Neural progenitor cell (in vitro differentiated cells): Measurements from ENCODE around the gene GHR. TPM values are rescaled to one million over a fixed set of nuclear protein-coding genes. Genes with fewer than 3 reads are reported as not detected.

Experiments
- DNase-seq: peaks from one replicate; pipeline ENCODE4 v3.0.0-alpha.2; 2016; ENCODE audit warnings: low spot score
- H2AFZ ChIP-seq: fragments of 200-600 bp; sonication (generic); replicated peaks from 2 replicates; pipeline ENCODE4 v1.6.1; 2016; ENCODE audit warnings: antibody characterized with exemption
- H3F3A ChIP-seq: fragments of 200-600 bp; sonication (generic); 2 replicates; pipeline ENCODE4 v1.6.1; 2016; ENCODE audit warnings: antibody characterized with exemption, low read depth
- H3K27ac ChIP-seq: fragments of 200-600 bp; sonication (generic); 2 replicates; pipeline ENCODE4 v1.5.1; 2016; ENCODE audit warnings: mild to moderate bottlenecking
- H3K27me3 ChIP-seq: fragments of 200-600 bp; sonication (generic); 2 replicates; pipeline ENCODE4 v1.6.1; 2016; ENCODE audit warnings: mild to moderate bottlenecking, moderate library complexity
- H3K36me3 ChIP-seq: fragments of 200-600 bp; sonication (generic); 2 replicates; pipeline ENCODE4 v1.5.1; 2016
- H3K4me1 ChIP-seq: fragments of 200-600 bp; sonication (generic); 2 replicates; pipeline ENCODE4 v1.6.1; 2016; ENCODE audit warnings: mixed run types
- H3K4me2 ChIP-seq: fragments of 200-600 bp; sonication (generic); 2 replicates; pipeline ENCODE4 v1.6.1; 2016
- H3K4me3 ChIP-seq: fragments of 200-600 bp; sonication (generic); 2 replicates; pipeline ENCODE4 v1.5.1; 2016
- H3K79me2 ChIP-seq: fragments of 200-600 bp; sonication (generic); 2 replicates; pipeline ENCODE4 v1.6.1; 2016; ENCODE audit warnings: low read depth
- H3K9ac ChIP-seq: fragments of 200-600 bp; sonication (generic); 2 replicates; pipeline ENCODE4 v1.6.1; 2016
- H3K9me3 ChIP-seq: fragments of 200-600 bp; sonication (generic); 2 replicates; pipeline ENCODE4 v1.5.1; 2016; ENCODE audit warnings: low read depth
- H4K20me1 ChIP-seq: fragments of 200-600 bp; sonication (generic); 2 replicates; pipeline ENCODE4 v1.6.1; 2016; ENCODE audit warnings: low read depth
- H3K27ac Mint-ChIP-seq: 3 replicates; pipeline ENCODE4 v1.8.0; 2021; ENCODE audit warnings: mixed read lengths
- H3K27me3 Mint-ChIP-seq: 2 replicates; pipeline ENCODE4 v1.8.0; 2022; ENCODE audit warnings: low read depth, mild to moderate bottlenecking, inconsistent platforms, moderate library complexity, mixed read lengths; ENCODE audit not compliant: insufficient read depth
- H3K36me3 Mint-ChIP-seq: 3 replicates; pipeline ENCODE4 v1.8.0; 2021; ENCODE audit warnings: mixed read lengths
- H3K4me1 Mint-ChIP-seq: 3 replicates; pipeline ENCODE4 v1.8.0; 2021; ENCODE audit warnings: mixed read lengths
- H3K4me3 Mint-ChIP-seq: 3 replicates; pipeline ENCODE4 v1.8.0; 2021; ENCODE audit warnings: mild to moderate bottlenecking, moderate library complexity, mixed read lengths
- H3K9me3 Mint-ChIP-seq: 3 replicates; pipeline ENCODE4 v1.8.0; 2020; ENCODE audit warnings: mixed read lengths
- EZH2 ChIP-seq: fragments of 200-600 bp; sonication (generic); IDR thresholded peaks from 2 replicates; pipeline ENCODE4 v1.6.1; 2017; ENCODE audit warnings: antibody characterized with exemption, mild to moderate bottlenecking, moderate library complexity
- EZH2phosphoT487 ChIP-seq: fragments of 200-600 bp; sonication (generic); IDR thresholded peaks from 2 replicates; pipeline ENCODE4 v1.6.1; 2017; ENCODE audit warnings: antibody characterized with exemption
- total RNA-seq: library from RNA; depleted of rRNA; stranded (reverse); fragments of >200 nt; gene quantifications from 2 replicates; pipeline ENCODE4 v1.2.3, GENCODE V29; 2015; ENCODE audit warnings: low replicate concordance
- TF ChIP-seq, protein P1 (sequence below): fragments of 200-600 bp; sonication (generic); IDR thresholded peaks from 2 replicates; pipeline ENCODE4 v1.5.1; 2017; ENCODE audit warnings: antibody characterized with exemption, mild to moderate bottlenecking

GHR gene
- total RNA-seq, 1 donor from 2014 or later = 0.07 TPM

DNA sequence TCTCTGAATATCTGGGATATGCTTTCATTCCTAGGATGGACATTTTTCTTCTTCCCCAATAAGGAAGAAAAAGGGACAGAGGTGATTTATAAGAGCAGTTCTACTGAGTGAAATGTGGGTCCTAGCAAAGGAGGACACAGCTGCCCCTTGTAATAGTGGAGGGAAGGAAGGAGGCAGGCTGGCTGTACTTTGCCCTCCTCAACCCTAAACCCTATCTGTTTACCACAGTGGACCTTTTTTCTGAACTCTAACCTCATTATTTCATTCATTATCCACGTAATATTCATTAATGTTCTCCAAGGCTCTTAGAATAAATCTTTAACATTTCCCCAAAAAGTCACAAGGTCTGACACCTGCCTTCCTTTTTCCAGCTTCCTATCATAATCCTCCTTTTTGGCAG is 37.8 kb downstream of the GHR start:
- no peaks in the 10 kb centered on the region for H3K27me3 ChIP-seq
- H3K9me3 ChIP-seq = no peaks in the 10 kb centered on the region
- no peaks in the 10 kb centered on the region for H3K4me1 ChIP-seq
- Mint-ChIP-seq H3K27ac (no peak overlapping the region), H3K36me3 (no peaks in the 10 kb centered on the region), H3K4me1 (no peaks in the 10 kb centered on the region), H3K4me3 (no peak overlapping the region), H3K27me3 (peaks cover 4% of the 10 kb centered on the region), H3K9me3 (no peaks in the 10 kb centered on the region)
- H4K20me1 ChIP-seq = no peaks in the 10 kb centered on the region
- H3K27ac ChIP-seq = no peak overlapping the region
- H3K79me2 ChIP-seq = no peaks in the 10 kb centered on the region
- H3K4me3 ChIP-seq = no peak overlapping the region
- no peak overlapping the region for H2AFZ ChIP-seq
- no peak for DNase-seq
- TF ChIP-seq EZH2 = no peak
- TF ChIP-seq, protein P1, sequence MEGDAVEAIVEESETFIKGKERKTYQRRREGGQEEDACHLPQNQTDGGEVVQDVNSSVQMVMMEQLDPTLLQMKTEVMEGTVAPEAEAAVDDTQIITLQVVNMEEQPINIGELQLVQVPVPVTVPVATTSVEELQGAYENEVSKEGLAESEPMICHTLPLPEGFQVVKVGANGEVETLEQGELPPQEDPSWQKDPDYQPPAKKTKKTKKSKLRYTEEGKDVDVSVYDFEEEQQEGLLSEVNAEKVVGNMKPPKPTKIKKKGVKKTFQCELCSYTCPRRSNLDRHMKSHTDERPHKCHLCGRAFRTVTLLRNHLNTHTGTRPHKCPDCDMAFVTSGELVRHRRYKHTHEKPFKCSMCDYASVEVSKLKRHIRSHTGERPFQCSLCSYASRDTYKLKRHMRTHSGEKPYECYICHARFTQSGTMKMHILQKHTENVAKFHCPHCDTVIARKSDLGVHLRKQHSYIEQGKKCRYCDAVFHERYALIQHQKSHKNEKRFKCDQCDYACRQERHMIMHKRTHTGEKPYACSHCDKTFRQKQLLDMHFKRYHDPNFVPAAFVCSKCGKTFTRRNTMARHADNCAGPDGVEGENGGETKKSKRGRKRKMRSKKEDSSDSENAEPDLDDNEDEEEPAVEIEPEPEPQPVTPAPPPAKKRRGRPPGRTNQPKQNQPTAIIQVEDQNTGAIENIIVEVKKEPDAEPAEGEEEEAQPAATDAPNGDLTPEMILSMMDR = no peak
- no peak for TF ChIP-seq EZH2phosphoT487
- H3K36me3 ChIP-seq = no peaks in the 10 kb centered on the region
- H3K9ac ChIP-seq = no peak overlapping the region
- no peak overlapping the region for H3K4me2 ChIP-seq
- H3F3A ChIP-seq = no peaks in the 10 kb centered on the region

DNA sequence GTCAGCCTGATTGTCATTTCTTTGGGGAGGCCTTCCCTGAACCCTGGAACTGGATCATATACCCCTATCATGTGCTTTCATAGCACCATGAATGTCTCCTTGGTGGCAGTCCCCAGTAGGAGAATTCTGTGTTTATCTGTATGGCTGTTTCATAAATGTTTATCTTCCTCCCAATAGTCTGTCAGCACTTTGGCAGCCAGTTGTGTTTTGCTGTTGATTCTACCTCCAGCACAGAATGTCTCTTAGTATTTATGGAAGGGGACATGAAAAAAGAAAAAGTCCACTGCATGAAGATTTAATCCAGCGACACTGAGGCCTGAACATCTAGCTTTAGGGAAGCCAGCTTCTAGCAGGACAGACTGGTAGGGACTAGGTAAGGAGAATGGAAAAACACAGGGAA is 38.3 kb downstream of the GHR start:
- no peak overlapping the region for H3K27ac ChIP-seq
- no peak for DNase-seq
- no peaks in the 10 kb centered on the region for H3K36me3 Mint-ChIP-seq
- H4K20me1 ChIP-seq = no peaks in the 10 kb centered on the region
- peaks cover 4% of the 10 kb centered on the region for H3K27me3 Mint-ChIP-seq
- no peak overlapping the region for H3K27ac Mint-ChIP-seq
- H3K36me3 ChIP-seq = no peaks in the 10 kb centered on the region
- H2AFZ ChIP-seq = no peak overlapping the region
- H3K9me3 ChIP-seq = no peaks in the 10 kb centered on the region
- no peak overlapping the region for H3K4me3 ChIP-seq
- H3K27me3 ChIP-seq = no peaks in the 10 kb centered on the region
- no peaks in the 10 kb centered on the region for H3K4me1 Mint-ChIP-seq
- no peaks in the 10 kb centered on the region for H3F3A ChIP-seq
- no peak for TF ChIP-seq EZH2phosphoT487
- TF ChIP-seq, protein P1 = no peak
- no peak for TF ChIP-seq EZH2
- no peaks in the 10 kb centered on the region for H3K79me2 ChIP-seq
- H3K9ac ChIP-seq = no peak overlapping the region
- H3K4me3 Mint-ChIP-seq = no peak overlapping the region
- no peaks in the 10 kb centered on the region for H3K4me1 ChIP-seq
- no peak overlapping the region for H3K4me2 ChIP-seq
- no peaks in the 10 kb centered on the region for H3K9me3 Mint-ChIP-seq

DNA sequence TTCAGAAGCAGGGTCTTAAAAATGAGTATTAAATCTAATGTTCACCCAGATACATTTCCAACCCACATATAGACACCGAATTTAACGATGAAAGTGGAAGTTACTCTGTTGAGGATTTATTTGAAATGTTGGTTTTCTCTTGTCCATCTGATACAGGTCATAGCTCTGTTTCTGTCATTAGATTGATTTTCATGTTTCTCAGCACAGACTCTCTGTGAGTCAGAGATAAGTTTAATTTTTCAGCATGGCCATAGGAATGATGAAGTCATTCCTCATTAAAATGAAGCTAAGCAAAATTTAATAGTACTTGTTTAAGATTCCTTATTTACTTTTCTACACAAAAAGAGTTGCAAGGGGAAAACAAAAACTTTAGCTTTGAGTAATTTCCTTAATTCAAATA is 38.8 kb downstream of the GHR start:
- H3K27ac Mint-ChIP-seq = no peak overlapping the region
- Histone ChIP-seq H4K20me1 (no peaks in the 10 kb centered on the region), H3F3A (no peaks in the 10 kb centered on the region), H2AFZ (no peak overlapping the region), H3K9me3 (no peaks in the 10 kb centered on the region), H3K36me3 (no peaks in the 10 kb centered on the region), H3K79me2 (no peaks in the 10 kb centered on the region), H3K4me3 (no peak overlapping the region), H3K4me2 (no peak overlapping the region), H3K4me1 (no peaks in the 10 kb centered on the region), H3K27me3 (no peaks in the 10 kb centered on the region), H3K27ac (no peak overlapping the region), H3K9ac (no peak overlapping the region)
- no peak overlapping the region for H3K4me3 Mint-ChIP-seq
- H3K9me3 Mint-ChIP-seq = no peaks in the 10 kb centered on the region
- no peaks in the 10 kb centered on the region for H3K36me3 Mint-ChIP-seq
- no peaks in the 10 kb centered on the region for H3K4me1 Mint-ChIP-seq
- DNase-seq = no peak
- H3K27me3 Mint-ChIP-seq = peaks cover 4% of the 10 kb centered on the region
- TF ChIP-seq EZH2 = no peak

DNA sequence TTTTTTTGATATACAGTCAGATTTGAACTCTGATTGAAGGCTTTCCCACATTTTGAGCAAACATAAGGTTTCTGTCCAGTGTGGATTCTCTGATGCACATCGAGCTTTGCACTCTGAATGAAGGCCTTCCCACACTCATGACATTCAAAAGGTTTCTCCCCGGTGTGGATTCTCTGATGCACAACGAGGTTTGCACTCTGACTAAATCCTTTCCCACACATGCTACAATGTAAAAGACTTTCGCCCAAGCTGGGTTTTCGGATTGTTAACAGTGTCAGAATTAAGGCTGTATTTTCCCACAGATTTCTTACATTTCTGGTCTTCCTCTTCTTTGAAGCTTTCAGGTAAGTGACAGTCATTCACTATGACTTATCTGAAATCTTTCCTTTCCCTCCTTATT is 44.3 kb downstream of the GHR start:
- Histone ChIP-seq H3K27me3 (no peaks in the 10 kb centered on the region), H3F3A (no peaks in the 10 kb centered on the region), H4K20me1 (no peaks in the 10 kb centered on the region), H3K4me2 (no peak overlapping the region), H3K9ac (no peak overlapping the region), H2AFZ (no peak overlapping the region), H3K36me3 (no peaks in the 10 kb centered on the region), H3K4me3 (no peak overlapping the region), H3K79me2 (no peaks in the 10 kb centered on the region), H3K4me1 (no peaks in the 10 kb centered on the region), H3K27ac (no peak overlapping the region), H3K9me3 (no peaks in the 10 kb centered on the region)
- TF ChIP-seq EZH2 (no peak), EZH2phosphoT487 (no peak)
- TF ChIP-seq, protein P1 = no peak
- Mint-ChIP-seq H3K27ac (no peak overlapping the region), H3K4me3 (no peak overlapping the region), H3K36me3 (no peaks in the 10 kb centered on the region), H3K27me3 (peaks cover 2% of the 10 kb centered on the region), H3K4me1 (no peaks in the 10 kb centered on the region), H3K9me3 (no peaks in the 10 kb centered on the region)
- no peak for DNase-seq
